Smooth muscle cell (in vitro differentiated cells): ENCODE data around the gene ABCC11. TPM values are rescaled to one million over a fixed set of nuclear protein-coding genes. Genes with fewer than 3 reads are reported as not detected.

Source experiments
- DNase-seq: peaks from one replicate; lab custom pipeline; 2025; ENCODE audit not compliant: unreplicated experiment; lab: John Stamatoyannopoulos, UW
- H2AFZ ChIP-seq: fragments of 200-600 bp; sonication (generic); 2 replicates; pipeline ENCODE4 v1.6.0; 2016; ENCODE audit warnings: antibody characterized with exemption, low read depth, mild to moderate bottlenecking
- H3F3A ChIP-seq: fragments of 200-600 bp; sonication (generic); 2 replicates; pipeline ENCODE4 v1.6.0; 2017; ENCODE audit warnings: antibody characterized with exemption, low read depth
- H3K27ac ChIP-seq: fragments of 200-600 bp; sonication (generic); 2 replicates; pipeline ENCODE4 v1.5.1; 2016; ENCODE audit warnings: low read depth, mild to moderate bottlenecking
- H3K27me3 ChIP-seq: fragments of 200-600 bp; sonication (generic); 2 replicates; pipeline ENCODE4 v1.6.1; 2016; ENCODE audit warnings: low read depth, mild to moderate bottlenecking
- H3K36me3 ChIP-seq: fragments of 200-600 bp; sonication (generic); 2 replicates; pipeline ENCODE4 v1.5.1; 2016; ENCODE audit warnings: low read depth
- H3K4me1 ChIP-seq: fragments of 200-600 bp; sonication (generic); 2 replicates; pipeline ENCODE4 v1.5.1; 2016; ENCODE audit warnings: low read depth
- H3K4me2 ChIP-seq: fragments of 200-600 bp; sonication (generic); 2 replicates; pipeline ENCODE4 v1.6.0; 2016; ENCODE audit warnings: mild to moderate bottlenecking
- H3K4me3 ChIP-seq: fragments of 200-600 bp; sonication (generic); 2 replicates; pipeline ENCODE4 v1.5.1; 2016; ENCODE audit warnings: mild to moderate bottlenecking
- H3K79me2 ChIP-seq: fragments of 200-600 bp; sonication (generic); 2 replicates; pipeline ENCODE4 v1.6.0; 2016; ENCODE audit warnings: low read depth, mild to moderate bottlenecking
- H3K9ac ChIP-seq: fragments of 200-600 bp; sonication (generic); 2 replicates; pipeline ENCODE4 v1.6.0; 2016; ENCODE audit warnings: low read depth
- H3K9me3 ChIP-seq: fragments of 200-600 bp; sonication (generic); replicated peaks from 2 replicates; pipeline ENCODE4 v1.5.1; 2016; ENCODE audit warnings: low read depth
- H4K20me1 ChIP-seq: fragments of 200-600 bp; sonication (generic); 2 replicates; pipeline ENCODE4 v1.6.0; 2016; ENCODE audit warnings: low read depth
- WGBS: methylation state at CpG from one replicate; pipeline ENCODE4 v1.1.7; 2016; ENCODE audit warnings: low lambda C conversion rate; 5-methylcytosine and 5-hydroxymethylcytosine counted together
- polyA plus RNA-seq: library from polyadenylated mRNA; unstranded; fragments of >200 nt; fragmentation: Nextera tagmentation; extraction: Ambion mirVana; gene quantifications from 2 replicates; pipeline ENCODE4 v1.2.1, GENCODE V29; 2016
- total RNA-seq: library from RNA; depleted of rRNA; stranded (reverse); fragments of >200 nt; gene quantifications from 2 replicates; pipeline ENCODE4 v1.2.3, GENCODE V29; 2014
- TF ChIP-seq, protein P1 (sequence below): fragments of 200-600 bp; sonication (generic); IDR thresholded peaks from 2 replicates; pipeline ENCODE4 v1.5.1; 2017; ENCODE audit warnings: borderline replicate concordance, mild to moderate bottlenecking, antibody characterized with exemption; ENCODE audit not compliant: insufficient read depth, poor library complexity, severe bottlenecking

Gene ABCC11
- total and polyA plus RNA-seq, 2 experiments from 2014 or later = not detected

- Histone ChIP-seq H3K4me1 (no peaks in the 10 kb centered on the region), H3K36me3 (no peaks in the 10 kb centered on the region), H3K27ac (no peak overlapping the region), H3K9me3 (no peaks in the 10 kb centered on the region), H3K9ac (no peak overlapping the region), H3K4me2 (no peak overlapping the region), H3K79me2 (no peaks in the 10 kb centered on the region), H4K20me1 (no peaks in the 10 kb centered on the region), H3K4me3 (no peak overlapping the region), H2AFZ (no peak overlapping the region), H3F3A (no peaks in the 10 kb centered on the region), H3K27me3 (no peaks in the 10 kb centered on the region)
- DNase-seq = no peak
- TF ChIP-seq, protein P1, sequence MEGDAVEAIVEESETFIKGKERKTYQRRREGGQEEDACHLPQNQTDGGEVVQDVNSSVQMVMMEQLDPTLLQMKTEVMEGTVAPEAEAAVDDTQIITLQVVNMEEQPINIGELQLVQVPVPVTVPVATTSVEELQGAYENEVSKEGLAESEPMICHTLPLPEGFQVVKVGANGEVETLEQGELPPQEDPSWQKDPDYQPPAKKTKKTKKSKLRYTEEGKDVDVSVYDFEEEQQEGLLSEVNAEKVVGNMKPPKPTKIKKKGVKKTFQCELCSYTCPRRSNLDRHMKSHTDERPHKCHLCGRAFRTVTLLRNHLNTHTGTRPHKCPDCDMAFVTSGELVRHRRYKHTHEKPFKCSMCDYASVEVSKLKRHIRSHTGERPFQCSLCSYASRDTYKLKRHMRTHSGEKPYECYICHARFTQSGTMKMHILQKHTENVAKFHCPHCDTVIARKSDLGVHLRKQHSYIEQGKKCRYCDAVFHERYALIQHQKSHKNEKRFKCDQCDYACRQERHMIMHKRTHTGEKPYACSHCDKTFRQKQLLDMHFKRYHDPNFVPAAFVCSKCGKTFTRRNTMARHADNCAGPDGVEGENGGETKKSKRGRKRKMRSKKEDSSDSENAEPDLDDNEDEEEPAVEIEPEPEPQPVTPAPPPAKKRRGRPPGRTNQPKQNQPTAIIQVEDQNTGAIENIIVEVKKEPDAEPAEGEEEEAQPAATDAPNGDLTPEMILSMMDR = no peak
- WGBS = 65% methylated on average over 3 of the region's 3 CpGs
Observed at GRCh38 chr16:48220891-48221290, 26.4 kb downstream of the ABCC11 start.

GRCh38 chr16:48218473-48218872, 28.9 kb downstream of the ABCC11 start:
- H3K36me3 ChIP-seq = no peaks in the 10 kb centered on the region
- H3K9me3 ChIP-seq = no peaks in the 10 kb centered on the region
- H3K4me1 ChIP-seq = no peaks in the 10 kb centered on the region
- no peaks in the 10 kb centered on the region for H3K27me3 ChIP-seq
- no peak overlapping the region for H3K4me3 ChIP-seq
- no peak for DNase-seq
- no peaks in the 10 kb centered on the region for H3F3A ChIP-seq
- H3K79me2 ChIP-seq = no peaks in the 10 kb centered on the region
- 93% methylated on average over 3 of the region's 3 CpGs for WGBS
- H3K9ac ChIP-seq = no peak overlapping the region
- H3K4me2 ChIP-seq = no peak overlapping the region
- H3K27ac ChIP-seq = no peak overlapping the region
- TF ChIP-seq, protein P1 = no peak
- H4K20me1 ChIP-seq = no peaks in the 10 kb centered on the region
- no peak overlapping the region for H2AFZ ChIP-seq

- H3K4me1 ChIP-seq = no peaks in the 10 kb centered on the region
- DNase-seq = no peak
- TF ChIP-seq, protein P1 = no peak
- H4K20me1 ChIP-seq = no peaks in the 10 kb centered on the region
- H3K4me2 ChIP-seq = no peak overlapping the region
- no peak overlapping the region for H2AFZ ChIP-seq
- WGBS = 92% methylated on average over 2 of the region's 2 CpGs
- H3K27me3 ChIP-seq = no peaks in the 10 kb centered on the region
- no peak overlapping the region for H3K9ac ChIP-seq
- H3K4me3 ChIP-seq = no peak overlapping the region
- no peaks in the 10 kb centered on the region for H3K79me2 ChIP-seq
- H3K36me3 ChIP-seq = no peaks in the 10 kb centered on the region
- no peaks in the 10 kb centered on the region for H3F3A ChIP-seq
- H3K9me3 ChIP-seq = no peaks in the 10 kb centered on the region
- H3K27ac ChIP-seq = no peak overlapping the region
Observed at GRCh38 chr16:48217708-48218107, 29.6 kb downstream of the ABCC11 start.

GRCh38 chr16:48215738-48216137, 31.6 kb downstream of the ABCC11 start:
- Histone ChIP-seq H3K9me3 (no peaks in the 10 kb centered on the region), H3K4me2 (no peak overlapping the region), H3K9ac (no peak overlapping the region), H3K27me3 (no peaks in the 10 kb centered on the region), H3F3A (no peaks in the 10 kb centered on the region), H3K79me2 (no peaks in the 10 kb centered on the region), H3K4me1 (no peaks in the 10 kb centered on the region), H4K20me1 (no peaks in the 10 kb centered on the region), H3K27ac (no peak overlapping the region), H3K36me3 (no peaks in the 10 kb centered on the region), H2AFZ (no peak overlapping the region), H3K4me3 (no peak overlapping the region)
- DNase-seq = no peak
- TF ChIP-seq, protein P1 = no peak
- WGBS = 69% methylated on average over 6 of the region's 6 CpGs
